ENCODE measurements around the gene CHST15. TPM values are rescaled to one million over a fixed set of nuclear protein-coding genes. Genes with fewer than 3 reads are reported as not detected.
"Not testable (repeated sequence)": the region's sequence is repeated elsewhere in the genome, so short reads cannot be mapped to it uniquely, and the experiment has no call there.

CHST15 gene
- total and polyA plus RNA-seq, 3 donors from 2014 or later: 9.3 to 12.8 (median 11.5) TPM

GRCh38 chr10:124100124-124100523 is 6.7 kb upstream of the CHST15 start:
- DNase-seq: no peak
- no peaks in the 10 kb centered on the region for H3K9me3 ChIP-seq
- H3K27me3 ChIP-seq: no peaks in the 10 kb centered on the region
- intact Hi-C loops (cut with DNase I; ENCODE audit: low total_unique reads): no loop called here
- TF ChIP-seq, protein P1, sequence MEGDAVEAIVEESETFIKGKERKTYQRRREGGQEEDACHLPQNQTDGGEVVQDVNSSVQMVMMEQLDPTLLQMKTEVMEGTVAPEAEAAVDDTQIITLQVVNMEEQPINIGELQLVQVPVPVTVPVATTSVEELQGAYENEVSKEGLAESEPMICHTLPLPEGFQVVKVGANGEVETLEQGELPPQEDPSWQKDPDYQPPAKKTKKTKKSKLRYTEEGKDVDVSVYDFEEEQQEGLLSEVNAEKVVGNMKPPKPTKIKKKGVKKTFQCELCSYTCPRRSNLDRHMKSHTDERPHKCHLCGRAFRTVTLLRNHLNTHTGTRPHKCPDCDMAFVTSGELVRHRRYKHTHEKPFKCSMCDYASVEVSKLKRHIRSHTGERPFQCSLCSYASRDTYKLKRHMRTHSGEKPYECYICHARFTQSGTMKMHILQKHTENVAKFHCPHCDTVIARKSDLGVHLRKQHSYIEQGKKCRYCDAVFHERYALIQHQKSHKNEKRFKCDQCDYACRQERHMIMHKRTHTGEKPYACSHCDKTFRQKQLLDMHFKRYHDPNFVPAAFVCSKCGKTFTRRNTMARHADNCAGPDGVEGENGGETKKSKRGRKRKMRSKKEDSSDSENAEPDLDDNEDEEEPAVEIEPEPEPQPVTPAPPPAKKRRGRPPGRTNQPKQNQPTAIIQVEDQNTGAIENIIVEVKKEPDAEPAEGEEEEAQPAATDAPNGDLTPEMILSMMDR (IDR thresholded peaks at IDR 0.05): no peak
- TF ChIP-seq POLR2A (IDR thresholded peaks at IDR 0.05): no peak
- no peaks in the 10 kb centered on the region for H3K4me1 ChIP-seq
- no peaks in the 10 kb centered on the region for H3K36me3 ChIP-seq (ENCODE audit: low read depth, missing control alignments)
- H3K27ac ChIP-seq: no peak overlapping the region
- H3K4me3 ChIP-seq: no peak overlapping the region
- WGBS, 2 donors: 94 to 95% methylated on average over 5 of the region's 5 CpGs

DNA sequence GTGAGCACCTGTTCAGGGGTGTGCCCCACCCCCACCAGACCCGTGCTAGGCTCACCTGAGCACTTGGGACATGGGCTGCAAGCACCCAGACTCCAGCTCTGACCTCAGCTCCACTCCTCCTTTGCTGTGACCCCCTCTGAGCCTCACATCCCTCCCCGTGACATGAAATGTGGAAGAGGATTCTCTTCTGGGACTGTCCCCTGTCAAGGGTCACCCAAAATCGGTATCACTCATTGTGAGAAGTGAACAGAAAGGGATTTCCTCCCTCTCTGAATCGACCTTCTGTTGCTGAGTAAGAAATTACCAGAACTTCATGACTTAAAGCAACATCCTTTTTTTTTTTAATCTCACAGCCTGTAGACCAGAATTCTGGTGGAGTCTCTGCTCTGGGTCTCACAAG is 6.2 kb upstream of the CHST15 start:
- TF ChIP-seq, protein P1 (IDR thresholded peaks at IDR 0.05): no peak
- no peak for TF ChIP-seq POLR2A (IDR thresholded peaks at IDR 0.05)
- H3K36me3 ChIP-seq (ENCODE audit: low read depth, missing control alignments): no peaks in the 10 kb centered on the region
- intact Hi-C loops (cut with DNase I; ENCODE audit: low total_unique reads): no loop called here

DNA sequence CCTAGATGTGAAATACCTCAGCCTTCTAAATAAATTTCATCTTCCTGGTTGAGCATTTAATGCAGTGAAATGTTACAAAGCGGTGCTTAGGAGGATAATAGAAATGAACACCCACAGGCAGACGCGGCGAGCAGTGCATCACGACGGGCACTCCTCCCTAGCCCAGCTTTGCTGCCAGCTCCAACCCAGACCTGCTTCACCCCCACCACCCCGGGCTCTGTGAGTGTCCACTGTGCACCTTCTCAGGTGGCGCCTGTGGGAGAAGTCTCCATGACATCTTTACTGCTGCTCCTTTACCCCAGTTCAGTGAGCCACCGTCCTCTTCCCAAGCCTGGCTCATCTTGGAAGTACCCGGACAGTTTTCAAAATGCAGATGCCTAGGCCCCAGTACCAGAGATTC is 5.2 kb upstream of the CHST15 start:
- H3K4me3 ChIP-seq: no peak overlapping the region
- intact Hi-C loops (cut with DNase I; ENCODE audit: low total_unique reads): no loop called here

More for the DNA sequence above, 6.2 kb upstream of the CHST15 start:
- no peak overlapping the region for H3K27ac ChIP-seq
- H3K9me3 ChIP-seq: no peaks in the 10 kb centered on the region
- no peak overlapping the region for H3K4me3 ChIP-seq
- no peaks in the 10 kb centered on the region for H3K4me1 ChIP-seq
- WGBS, 2 donors: 72 to 87% methylated on average over 3 to 4 of the region's 4 CpGs
- H3K27me3 ChIP-seq: no peaks in the 10 kb centered on the region
- no peak for DNase-seq

GRCh38 chr10:124097883-124098282 is 4.5 kb upstream of the CHST15 start:
- H3K36me3 ChIP-seq (ENCODE audit: low read depth, missing control alignments): no peaks in the 10 kb centered on the region
- H3K27me3 ChIP-seq: no peaks in the 10 kb centered on the region
- peaks cover 5% of the 10 kb centered on the region for H3K4me1 ChIP-seq
- no peak overlapping the region for H3K27ac ChIP-seq
- intact Hi-C loops (cut with DNase I; ENCODE audit: low total_unique reads): no loop called here
- DNase-seq: no peak
- H3K9me3 ChIP-seq: no peaks in the 10 kb centered on the region
- no peak overlapping the region for H3K4me3 ChIP-seq
- 67 to 84% methylated on average over 10 of the region's 10 CpGs for WGBS, 2 donors
- TF ChIP-seq, protein P1 (IDR thresholded peaks at IDR 0.05): no peak
- TF ChIP-seq POLR2A (IDR thresholded peaks at IDR 0.05): no peak

More for the DNA sequence above, 5.2 kb upstream of the CHST15 start:
- no peaks in the 10 kb centered on the region for H3K9me3 ChIP-seq
- WGBS, 2 donors: 83 to 95% methylated on average over 10 of the region's 10 CpGs
- TF ChIP-seq, protein P1 (IDR thresholded peaks at IDR 0.05): no peak
- TF ChIP-seq POLR2A (IDR thresholded peaks at IDR 0.05): no peak
- no peaks in the 10 kb centered on the region for H3K36me3 ChIP-seq (ENCODE audit: low read depth, missing control alignments)
- H3K27ac ChIP-seq: no peak overlapping the region
- no peak for DNase-seq
- H3K4me1 ChIP-seq: peaks cover 5% of the 10 kb centered on the region
- H3K27me3 ChIP-seq: no peaks in the 10 kb centered on the region

- DNase-seq: no peak
- Histone ChIP-seq H3K27ac (no peak overlapping the region), H3K9me3 (no peaks in the 10 kb centered on the region), H3K27me3 (no peaks in the 10 kb centered on the region), H3K4me1 (peaks cover 5% of the 10 kb centered on the region), H3K36me3 (ENCODE audit: low read depth, missing control alignments) (no peaks in the 10 kb centered on the region), H3K4me3 (no peak overlapping the region)
- TF ChIP-seq, protein P1 (IDR thresholded peaks at IDR 0.05): no peak
- TF ChIP-seq POLR2A (IDR thresholded peaks at IDR 0.05): no peak
- WGBS, 2 donors: 69 to 94% methylated on average over 2 of the region's 2 CpGs
- intact Hi-C loops (cut with DNase I; ENCODE audit: low total_unique reads): no loop called here
Observed at GRCh38 chr10:124096494-124096893, 3.1 kb upstream of the CHST15 start.

GRCh38 chr10:124095801-124096200 is 2.4 kb upstream of the CHST15 start:
- H3K36me3 ChIP-seq (ENCODE audit: low read depth, missing control alignments); DNase-seq; H3K4me3 ChIP-seq; H3K9me3 ChIP-seq; intact Hi-C loops (cut with DNase I; ENCODE audit: low total_unique reads); H3K4me1 ChIP-seq; H3K27me3 ChIP-seq; H3K27ac ChIP-seq: not testable (repeated sequence)
- 88 to 90% methylated on average over 16 of the region's 16 CpGs for WGBS, 2 donors
